SU-DHL-6 (cell line): ENCODE data around the gene RIMBP2.

Experiments
- H2AFZ ChIP-seq: fragments of 200-600 bp; sonication (generic); 2 replicates; pipeline ENCODE4 v1.6.1; 2014; ENCODE audit warnings: low read depth, mild to moderate bottlenecking, moderate library complexity, mixed read lengths, antibody characterized with exemption, low read length; ENCODE audit not compliant: severe bottlenecking
- H3F3A ChIP-seq: fragments of 200-600 bp; shearing (Covaris generic); 2 replicates; pipeline ENCODE4 v1.6.0; 2016; ENCODE audit warnings: antibody characterized with exemption, mild to moderate bottlenecking; ENCODE audit not compliant: insufficient read depth
- H3K27ac ChIP-seq: fragments of 200-600 bp; sonication (generic); 2 replicates; pipeline ENCODE4 v1.5.1; 2016; ENCODE audit warnings: low read depth, mild to moderate bottlenecking, low read length, moderate library complexity, mixed read lengths
- H3K27me3 ChIP-seq: fragments of 200-600 bp; sonication (generic), shearing (Covaris generic); 2 replicates; pipeline ENCODE4 v1.6.0; 2014; ENCODE audit warnings: mild to moderate bottlenecking, low read length
- H3K36me3 ChIP-seq: fragments of 200-600 bp; sonication (generic); 2 replicates; pipeline ENCODE4 v1.6.1; 2014; ENCODE audit warnings: mild to moderate bottlenecking, low read length, mixed read lengths
- H3K4me2 ChIP-seq: fragments of 300-600, 200-600 bp; shearing (Covaris generic), sonication (generic); 2 replicates; pipeline ENCODE4 v1.6.0; 2014; ENCODE audit warnings: low read length, low read depth, mild to moderate bottlenecking; ENCODE audit not compliant: poor library complexity, severe bottlenecking
- H3K4me3 ChIP-seq: fragments of 200-600 bp; sonication (generic); 2 replicates; pipeline ENCODE4 v1.5.1; 2014; ENCODE audit warnings: antibody characterized with exemption, low read length, mild to moderate bottlenecking, mixed read lengths; ENCODE audit not compliant: insufficient read depth, poor library complexity, severe bottlenecking
- H3K79me2 ChIP-seq: fragments of 200-600 bp; sonication (generic); 2 replicates; pipeline ENCODE4 v1.6.1; 2014; ENCODE audit warnings: mild to moderate bottlenecking, low read length, moderate library complexity; ENCODE audit not compliant: insufficient read depth
- H3K9ac ChIP-seq: fragments of 200-600 bp; sonication (generic); 2 replicates; pipeline ENCODE4 v1.7.0; 2014; ENCODE audit warnings: mild to moderate bottlenecking, low read length
- H3K9me2 ChIP-seq: fragments of 200-600 bp; sonication (generic); replicated peaks from 2 replicates; pipeline ENCODE4 v1.6.1; 2014; ENCODE audit warnings: low read length; ENCODE audit not compliant: insufficient read depth
- H3K9me3 ChIP-seq: fragments of 200-600 bp; sonication (generic); 2 replicates; pipeline ENCODE4 v1.6.1; 2014; ENCODE audit warnings: low read length, mixed read lengths; ENCODE audit not compliant: insufficient read depth
- H4K20me1 ChIP-seq: fragments of 200-600 bp; sonication (generic); 2 replicates; pipeline ENCODE4 v1.6.1; 2014; ENCODE audit warnings: low read depth, mild to moderate bottlenecking, antibody characterized with exemption, low read length, moderate library complexity, mixed read lengths
- EZH2phosphoT487 ChIP-seq: fragments of 200-600 bp; sonication (generic), shearing (Covaris generic); conservative IDR thresholded peaks from 2 replicates; pipeline ENCODE4 v1.6.1; 2018; ENCODE audit warnings: mild to moderate bottlenecking, antibody characterized with exemption, low read length, moderate library complexity, mixed read lengths
- TF ChIP-seq, protein P1 (sequence below): fragments of 200-600 bp; sonication (generic); IDR thresholded peaks from one replicate; pipeline ENCODE4 v1.5.1; 2017; ENCODE audit warnings: antibody characterized with exemption, mild to moderate bottlenecking, low read length, moderate library complexity; ENCODE audit not compliant: insufficient read depth, poor library complexity, severe bottlenecking

The RIMBP2 gene

DNA sequence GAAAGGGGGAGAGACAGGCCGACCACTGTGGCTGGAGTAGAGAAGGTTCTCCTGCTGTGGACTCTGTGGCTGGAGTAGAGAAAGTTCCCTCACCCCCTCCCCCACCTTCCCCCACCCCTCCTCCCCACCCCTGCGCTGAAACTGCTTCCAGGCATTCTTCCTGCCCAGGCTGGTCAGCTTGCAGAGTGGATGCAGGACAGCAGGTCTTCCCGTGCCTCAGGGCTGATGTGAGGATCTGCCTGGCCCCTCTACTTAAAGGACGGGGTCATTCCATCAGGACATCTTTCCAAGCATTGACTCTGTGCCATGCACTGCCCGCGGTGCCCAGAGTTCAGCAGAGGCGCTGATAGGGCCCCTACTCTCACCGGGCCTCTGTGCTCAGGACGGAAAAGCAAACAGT lies 13.2 kb upstream of the RIMBP2 start:
- H3K9me3 ChIP-seq, result no peaks in the 10 kb centered on the region; the same call in 1 of the 2 replicates
- H3K9me2 ChIP-seq, result no peaks in the 10 kb centered on the region
- no peaks in the 10 kb centered on the region for H3K27me3 ChIP-seq

DNA sequence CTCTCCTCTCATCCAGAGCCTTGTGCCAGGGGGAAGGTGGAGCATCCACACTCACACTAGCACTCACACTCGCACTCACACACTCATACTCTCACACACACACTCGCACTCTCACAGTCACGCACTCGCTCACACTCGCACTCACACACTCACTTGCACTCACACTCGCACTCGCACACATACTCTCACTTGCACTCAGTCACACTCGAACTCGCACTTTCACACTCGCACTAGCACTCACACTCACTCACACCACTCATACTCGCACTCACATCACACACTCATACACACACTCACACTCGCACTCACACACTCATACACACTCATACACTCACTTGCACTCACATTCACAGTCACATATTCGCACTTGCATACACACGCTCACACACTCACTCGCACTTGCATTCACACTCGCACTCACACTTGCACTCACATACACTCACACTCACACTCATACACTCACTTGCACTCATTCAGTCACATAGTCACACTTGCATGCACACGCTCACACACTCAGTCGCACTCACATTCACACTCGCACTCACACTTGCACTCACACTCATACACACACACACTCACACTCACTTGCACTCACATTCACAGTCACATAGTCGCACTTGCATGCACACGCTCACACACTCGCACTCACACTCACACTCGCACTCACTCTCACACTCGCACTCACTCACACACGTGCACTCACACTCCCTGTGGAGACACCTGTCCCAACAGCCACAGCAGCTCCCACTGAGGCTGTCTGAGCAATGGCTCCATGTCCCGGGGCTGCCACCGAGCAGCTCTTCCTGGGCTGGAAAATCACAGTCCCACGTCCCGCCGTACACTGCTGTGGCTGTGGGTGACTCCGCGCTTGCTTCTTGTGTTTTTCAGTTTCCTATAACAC lies 12.3 kb upstream of the RIMBP2 start:
- Histone ChIP-seq H3K9me3 (no peaks in the 10 kb centered on the region; the same call in 1 of the 2 replicates), H3K4me3 (no peak overlapping the region), H3K4me2 (no peak overlapping the region), H3K9ac (no peak overlapping the region), H3F3A (no peaks in the 10 kb centered on the region), H3K9me2 (no peaks in the 10 kb centered on the region), H3K36me3 (no peaks in the 10 kb centered on the region), H3K79me2 (no peaks in the 10 kb centered on the region), H3K27ac (no peak overlapping the region), H4K20me1 (no peaks in the 10 kb centered on the region), H3K27me3 (no peaks in the 10 kb centered on the region), H2AFZ (no peak overlapping the region)
- TF ChIP-seq, protein P1, sequence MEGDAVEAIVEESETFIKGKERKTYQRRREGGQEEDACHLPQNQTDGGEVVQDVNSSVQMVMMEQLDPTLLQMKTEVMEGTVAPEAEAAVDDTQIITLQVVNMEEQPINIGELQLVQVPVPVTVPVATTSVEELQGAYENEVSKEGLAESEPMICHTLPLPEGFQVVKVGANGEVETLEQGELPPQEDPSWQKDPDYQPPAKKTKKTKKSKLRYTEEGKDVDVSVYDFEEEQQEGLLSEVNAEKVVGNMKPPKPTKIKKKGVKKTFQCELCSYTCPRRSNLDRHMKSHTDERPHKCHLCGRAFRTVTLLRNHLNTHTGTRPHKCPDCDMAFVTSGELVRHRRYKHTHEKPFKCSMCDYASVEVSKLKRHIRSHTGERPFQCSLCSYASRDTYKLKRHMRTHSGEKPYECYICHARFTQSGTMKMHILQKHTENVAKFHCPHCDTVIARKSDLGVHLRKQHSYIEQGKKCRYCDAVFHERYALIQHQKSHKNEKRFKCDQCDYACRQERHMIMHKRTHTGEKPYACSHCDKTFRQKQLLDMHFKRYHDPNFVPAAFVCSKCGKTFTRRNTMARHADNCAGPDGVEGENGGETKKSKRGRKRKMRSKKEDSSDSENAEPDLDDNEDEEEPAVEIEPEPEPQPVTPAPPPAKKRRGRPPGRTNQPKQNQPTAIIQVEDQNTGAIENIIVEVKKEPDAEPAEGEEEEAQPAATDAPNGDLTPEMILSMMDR, result no peak
- TF ChIP-seq EZH2phosphoT487, result no peak

More for the DNA sequence above, 13.2 kb upstream of the RIMBP2 start:
- no peak overlapping the region for H2AFZ ChIP-seq
- no peak overlapping the region for H3K4me3 ChIP-seq
- no peaks in the 10 kb centered on the region for H3F3A ChIP-seq
- H3K9ac ChIP-seq, result no peak overlapping the region
- H3K79me2 ChIP-seq, result no peaks in the 10 kb centered on the region
- no peaks in the 10 kb centered on the region for H4K20me1 ChIP-seq
- no peak overlapping the region for H3K4me2 ChIP-seq
- no peaks in the 10 kb centered on the region for H3K36me3 ChIP-seq
- H3K27ac ChIP-seq, result no peak overlapping the region
- TF ChIP-seq EZH2phosphoT487, result no peak
- TF ChIP-seq, protein P1, result no peak

DNA sequence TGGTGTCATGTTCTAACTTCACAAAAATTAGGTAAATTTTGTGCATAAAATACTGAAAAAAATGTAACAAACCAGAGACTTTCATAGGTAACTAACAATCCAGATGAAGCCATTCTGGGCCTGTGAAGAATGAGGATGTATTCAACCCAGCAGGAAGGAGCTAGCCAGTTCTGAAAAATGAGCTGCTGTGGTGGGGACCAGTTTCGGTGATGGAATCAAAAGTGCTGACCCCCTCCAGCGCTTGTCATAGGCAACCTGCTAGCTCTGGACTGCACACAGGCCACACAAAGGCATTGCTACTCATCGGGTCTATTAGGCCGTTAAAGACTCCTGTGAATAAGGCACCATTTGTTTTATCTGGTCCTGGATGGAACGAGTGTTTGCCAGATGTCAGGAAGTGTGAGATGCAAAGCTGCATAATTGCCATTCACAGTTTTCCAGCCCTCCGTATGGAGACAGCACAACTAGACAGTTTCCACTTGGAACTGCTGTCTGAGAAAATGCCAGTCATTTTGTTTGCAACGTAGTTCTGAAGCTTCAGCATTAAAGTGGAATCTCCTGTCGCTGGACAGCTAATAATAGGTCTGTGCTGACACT lies 3.3 kb upstream of the RIMBP2 start:
- no peaks in the 10 kb centered on the region for H3K36me3 ChIP-seq
- no peaks in the 10 kb centered on the region for H3K79me2 ChIP-seq
- TF ChIP-seq, protein P1, result no peak
- no peak for TF ChIP-seq EZH2phosphoT487
- no peaks in the 10 kb centered on the region for H3K27me3 ChIP-seq
- no peaks in the 10 kb centered on the region for H3K9me2 ChIP-seq
- no peak overlapping the region for H3K27ac ChIP-seq
- no peaks in the 10 kb centered on the region for H3K9me3 ChIP-seq
- H3K4me3 ChIP-seq, result no peak overlapping the region
- no peaks in the 10 kb centered on the region for H4K20me1 ChIP-seq
- H2AFZ ChIP-seq, result no peak overlapping the region
- H3F3A ChIP-seq, result no peaks in the 10 kb centered on the region
- no peak overlapping the region for H3K4me2 ChIP-seq
- no peak overlapping the region for H3K9ac ChIP-seq
